AG09319 (cell line): Measurements from ENCODE around the gene FAM3B.

Experiments used
- DNase-seq: peaks from one replicate; pipeline ENCODE4 v3.0.0-alpha.2; 2010; ENCODE audit warnings: low read depth; ENCODE audit errors: extremely low read depth
- TF ChIP-seq, protein P1 (sequence below): IDR thresholded peaks from 2 replicates; pipeline ENCODE4 v1.5.1; 2011; ENCODE audit warnings: low read depth, mild to moderate bottlenecking, inconsistent platforms, low read length, moderate library complexity

The FAM3B gene

GRCh38 chr21:41362605-41363369 lies 46.2 kb downstream of the FAM3B start:
- TF ChIP-seq, protein P1, sequence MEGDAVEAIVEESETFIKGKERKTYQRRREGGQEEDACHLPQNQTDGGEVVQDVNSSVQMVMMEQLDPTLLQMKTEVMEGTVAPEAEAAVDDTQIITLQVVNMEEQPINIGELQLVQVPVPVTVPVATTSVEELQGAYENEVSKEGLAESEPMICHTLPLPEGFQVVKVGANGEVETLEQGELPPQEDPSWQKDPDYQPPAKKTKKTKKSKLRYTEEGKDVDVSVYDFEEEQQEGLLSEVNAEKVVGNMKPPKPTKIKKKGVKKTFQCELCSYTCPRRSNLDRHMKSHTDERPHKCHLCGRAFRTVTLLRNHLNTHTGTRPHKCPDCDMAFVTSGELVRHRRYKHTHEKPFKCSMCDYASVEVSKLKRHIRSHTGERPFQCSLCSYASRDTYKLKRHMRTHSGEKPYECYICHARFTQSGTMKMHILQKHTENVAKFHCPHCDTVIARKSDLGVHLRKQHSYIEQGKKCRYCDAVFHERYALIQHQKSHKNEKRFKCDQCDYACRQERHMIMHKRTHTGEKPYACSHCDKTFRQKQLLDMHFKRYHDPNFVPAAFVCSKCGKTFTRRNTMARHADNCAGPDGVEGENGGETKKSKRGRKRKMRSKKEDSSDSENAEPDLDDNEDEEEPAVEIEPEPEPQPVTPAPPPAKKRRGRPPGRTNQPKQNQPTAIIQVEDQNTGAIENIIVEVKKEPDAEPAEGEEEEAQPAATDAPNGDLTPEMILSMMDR = no peak
- no peak for DNase-seq

DNA sequence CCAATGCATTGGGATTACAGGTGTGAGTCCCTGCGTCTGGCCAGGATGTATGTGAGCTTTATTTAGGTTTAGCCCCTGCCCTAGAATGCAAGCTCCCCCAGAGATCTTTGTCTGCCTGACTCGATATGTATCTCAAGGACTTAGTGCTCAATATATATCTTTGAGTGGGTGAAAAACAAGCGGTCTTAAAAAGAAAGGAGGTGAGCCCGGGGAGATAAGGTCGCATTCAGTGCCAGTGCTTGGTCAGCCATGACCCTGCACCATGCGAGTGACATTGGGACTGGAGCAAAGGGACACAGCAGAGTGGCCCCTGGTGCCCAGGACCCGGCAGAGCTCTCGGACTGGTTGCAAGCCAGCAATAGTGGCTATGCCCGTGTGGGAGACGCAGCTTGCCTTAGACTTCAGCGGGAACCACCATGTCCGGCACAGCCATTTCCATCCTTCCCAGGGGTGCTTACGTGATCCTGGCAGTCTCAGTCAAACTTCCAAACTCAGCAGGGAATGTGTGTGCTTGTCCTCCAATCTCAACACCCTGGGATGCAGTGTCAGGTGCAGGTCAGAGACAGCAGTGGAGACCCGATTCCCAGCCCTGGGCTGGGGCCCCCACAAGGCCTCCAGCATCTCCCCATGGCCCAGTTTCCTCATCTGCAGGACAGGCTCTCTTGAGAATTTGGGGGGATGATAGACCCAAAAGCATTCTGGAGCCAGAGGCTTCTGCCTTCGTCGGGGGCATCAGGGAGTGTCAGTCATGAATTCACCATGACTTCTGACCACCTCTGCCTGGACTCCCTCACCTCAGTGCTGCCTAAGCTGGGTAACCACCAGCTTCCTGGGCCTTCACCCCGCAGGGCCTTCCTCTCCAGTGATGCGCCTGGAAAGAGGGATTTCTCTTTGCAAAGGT lies 47.0 kb downstream of the FAM3B start:
- TF ChIP-seq, protein P1 = no peak
- no peak for DNase-seq

DNA sequence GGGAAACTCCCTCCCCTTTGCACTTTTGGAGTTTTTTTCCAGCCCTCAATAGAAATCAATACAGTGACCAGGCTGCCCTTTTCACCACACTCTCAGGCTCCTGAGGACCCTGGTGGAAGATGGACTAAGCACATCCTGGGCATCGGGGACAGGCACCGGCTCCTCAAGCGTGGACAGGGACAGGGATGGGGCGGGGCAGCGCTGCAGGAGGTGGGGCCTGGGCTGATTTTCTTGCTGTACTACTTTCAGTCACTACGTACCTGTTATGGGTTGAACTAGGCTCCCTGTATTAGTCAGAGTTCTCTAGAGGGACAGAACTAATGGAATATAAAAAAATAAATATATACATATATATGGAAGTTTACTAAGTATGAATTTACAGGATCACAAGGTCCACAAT lies 47.7 kb downstream of the FAM3B start:
- TF ChIP-seq, protein P1 = no peak
- no peak for DNase-seq

GRCh38 chr21:41365377-41366107 lies 48.9 kb downstream of the FAM3B start:
- TF ChIP-seq, protein P1 = no peak
- DNase-seq = no peak

DNA sequence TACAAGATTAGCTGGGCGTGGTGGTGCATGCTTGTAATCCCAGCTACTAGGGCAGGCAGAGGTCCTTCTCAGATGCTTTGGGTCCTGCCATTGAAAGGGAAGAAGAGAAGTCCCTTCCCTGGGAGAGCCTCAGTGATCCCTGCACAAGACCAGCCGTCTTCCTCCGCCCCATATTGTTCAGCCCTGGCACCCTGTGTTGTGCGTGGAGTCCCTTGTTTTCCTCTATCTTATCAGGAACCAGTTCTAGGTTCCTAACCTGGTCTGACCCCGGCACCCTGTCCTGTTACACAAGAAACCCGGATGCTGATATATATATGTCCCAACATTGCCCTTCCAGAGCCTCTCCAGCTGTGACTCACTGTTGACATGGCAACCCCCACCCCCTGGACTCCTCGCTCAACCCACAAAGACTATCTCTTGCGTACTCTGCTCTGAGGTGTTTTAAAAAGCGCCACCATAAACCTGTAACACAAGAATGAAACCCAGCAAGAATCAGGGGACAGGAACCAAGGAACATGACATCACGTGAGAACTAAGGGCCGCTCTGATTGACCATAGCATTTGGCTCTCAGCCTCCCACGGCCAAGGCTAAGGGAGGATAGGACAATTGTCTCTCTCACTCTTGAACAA lies 50.0 kb downstream of the FAM3B start:
- DNase-seq = no peak
- TF ChIP-seq, protein P1 = no peak

DNA sequence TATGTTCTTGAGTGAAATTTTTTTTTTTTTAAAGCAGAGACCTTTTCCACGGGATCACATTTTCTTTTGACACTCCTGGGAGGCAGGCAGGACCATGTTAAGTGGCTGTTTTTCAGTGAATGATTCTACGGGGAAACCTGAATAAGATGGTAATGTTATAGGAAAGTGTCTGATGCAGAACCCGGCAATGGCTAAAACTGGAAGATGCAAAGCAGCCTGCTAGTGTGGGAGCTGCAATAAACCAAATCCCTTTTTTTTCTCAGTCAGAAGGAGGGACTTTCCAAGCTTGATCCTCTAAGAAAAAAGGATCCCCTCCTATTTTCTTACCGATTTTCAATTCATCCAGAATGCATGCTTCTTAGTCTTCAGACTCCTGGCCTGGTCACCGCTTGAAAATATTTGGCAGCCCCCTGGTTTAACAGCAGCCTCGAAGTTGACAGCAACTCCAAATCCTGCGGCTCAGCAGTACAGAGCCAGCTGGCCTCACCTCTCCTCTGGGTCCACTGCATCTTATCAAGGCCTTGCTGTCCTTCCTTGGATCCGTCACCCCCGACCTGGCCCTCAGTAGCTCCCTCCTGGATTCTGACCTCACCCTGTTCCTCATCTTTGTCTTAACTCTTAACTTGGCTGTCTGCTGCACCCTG lies 50.8 kb downstream of the FAM3B start:
- TF ChIP-seq, protein P1 = no peak
- no peak for DNase-seq
